Mesenchymal stem cell (in vitro differentiated cells and primary cell): ENCODE data around the gene TGM1.

ENCODE experiments used
- DNase-seq: peaks from one replicate; pipeline ENCODE4 v3.0.0-alpha.2; 2013
- H2AFZ ChIP-seq: one replicate; pipeline ENCODE4 v1.6.1; 2013; ENCODE audit warnings: low read depth, mild to moderate bottlenecking, control low read depth, inconsistent platforms, low read length, moderate library complexity
- H2AK5ac ChIP-seq: 2 replicates; pipeline ENCODE4 v1.6.1; 2013; ENCODE audit warnings: low read length, moderate library complexity, mild to moderate bottlenecking, inconsistent platforms; ENCODE audit not compliant: severe bottlenecking
- H2BK120ac ChIP-seq: one replicate; pipeline ENCODE4 v1.6.1; 2013; ENCODE audit warnings: low read depth, mild to moderate bottlenecking, inconsistent platforms, low read length, moderate library complexity
- H2BK12ac ChIP-seq, 2 experiments: one replicate each; pipeline ENCODE4 v1.6.1; 2013; ENCODE audit warnings: inconsistent platforms in 2 of 2, low read length in 2 of 2, mild to moderate bottlenecking in 2 of 2, moderate library complexity in 2 of 2, control low read depth in 1 of 2
- H2BK15ac ChIP-seq: one replicate; pipeline ENCODE4 v1.6.1; 2013; ENCODE audit warnings: mild to moderate bottlenecking, low read depth, inconsistent platforms; ENCODE audit not compliant: poor library complexity, severe bottlenecking
- H2BK5ac ChIP-seq: 2 replicates; pipeline ENCODE4 v1.6.1; 2013; ENCODE audit warnings: low read depth, mild to moderate bottlenecking, low read length, control low read depth, inconsistent platforms; ENCODE audit not compliant: poor library complexity, severe bottlenecking
- H3K14ac ChIP-seq, 2 experiments: one replicate each; pipeline ENCODE4 v1.6.1; 2013; ENCODE audit warnings: inconsistent platforms in 2 of 2, low read length in 2 of 2, control low read depth in 1 of 2, mild to moderate bottlenecking in 1 of 2, moderate library complexity in 1 of 2
- H3K18ac ChIP-seq, 2 experiments: one replicate each; pipeline ENCODE4 v1.6.1; 2013; ENCODE audit warnings: inconsistent platforms in 2 of 2, low read length in 2 of 2, control low read depth in 1 of 2, low read depth in 1 of 2, mild to moderate bottlenecking in 1 of 2
- H3K23ac ChIP-seq, 2 experiments: one replicate each; pipeline ENCODE4 v1.6.1; 2013; ENCODE audit warnings: inconsistent platforms in 2 of 2, low read length in 2 of 2, mild to moderate bottlenecking in 2 of 2, moderate library complexity in 2 of 2, control low read depth in 1 of 2
- H3K27ac ChIP-seq: 2 replicates; pipeline ENCODE4 v1.5.1; 2013; ENCODE audit warnings: mild to moderate bottlenecking, moderate library complexity, low read length, control low read depth, inconsistent platforms; ENCODE audit not compliant: poor library complexity, severe bottlenecking
- H3K27me3 ChIP-seq, 2 experiments: 2 replicates each; pipeline versions ENCODE4 v1.6.1 to v1.7.0; 2013; ENCODE audit warnings: low read length in 2 of 2, mild to moderate bottlenecking in 2 of 2, moderate library complexity in 2 of 2, control low read depth in 1 of 2, inconsistent platforms in 1 of 2; ENCODE audit not compliant: control insufficient read depth in 1 of 2, insufficient read depth in 1 of 2
- H3K36me3 ChIP-seq, 2 experiments: 2 replicates each; pipeline versions ENCODE4 v1.6.1 to v1.7.0; 2013; ENCODE audit warnings: low read length in 2 of 2, control low read depth in 1 of 2, inconsistent platforms in 1 of 2, low read depth in 1 of 2, mild to moderate bottlenecking in 1 of 2; ENCODE audit not compliant: insufficient read depth in 2 of 2, control insufficient read depth in 1 of 2
- H3K4ac ChIP-seq, 2 experiments: one replicate each; pipeline ENCODE4 v1.6.1; 2013; ENCODE audit warnings: inconsistent platforms in 2 of 2, low read length in 2 of 2, mild to moderate bottlenecking in 2 of 2, moderate library complexity in 2 of 2, control low read depth in 1 of 2, low read depth in 1 of 2
- H3K4me1 ChIP-seq: 2 replicates; pipeline ENCODE4 v1.6.1; 2013; ENCODE audit warnings: low read depth, low read length, control low read depth; ENCODE audit not compliant: control insufficient read depth, insufficient read depth
- H3K4me2 ChIP-seq: 2 replicates; pipeline ENCODE4 v1.6.1; 2013; ENCODE audit warnings: low read length, mild to moderate bottlenecking, inconsistent platforms; ENCODE audit not compliant: poor library complexity, severe bottlenecking
- H3K4me3 ChIP-seq, 2 experiments: 2 replicates each; pipeline versions ENCODE4 v1.5.1 to v1.7.0; 2013; ENCODE audit warnings: low read length in 2 of 2, mild to moderate bottlenecking in 2 of 2, control low read depth in 1 of 2, low read depth in 1 of 2; ENCODE audit not compliant: insufficient read depth in 1 of 2
- H3K79me1 ChIP-seq: replicated peaks from 2 replicates; pipeline ENCODE4 v1.6.1; 2013; ENCODE audit warnings: mild to moderate bottlenecking, control low read depth, low read length, inconsistent platforms; ENCODE audit not compliant: poor library complexity, severe bottlenecking
- H3K9ac ChIP-seq: 2 replicates; pipeline ENCODE4 v1.7.0; 2013; ENCODE audit warnings: mild to moderate bottlenecking, low read length, moderate library complexity
- H3K9me3 ChIP-seq: 2 replicates; pipeline ENCODE4 v1.7.0; 2013; ENCODE audit warnings: mild to moderate bottlenecking, low read length; ENCODE audit not compliant: control insufficient read depth
- H4K8ac ChIP-seq: one replicate; pipeline ENCODE4 v1.6.1; 2013; ENCODE audit warnings: inconsistent platforms, mild to moderate bottlenecking, low read length, moderate library complexity
- H4K91ac ChIP-seq: one replicate; pipeline ENCODE4 v1.6.1; 2013; ENCODE audit warnings: mild to moderate bottlenecking, low read length, inconsistent platforms
- WGBS: methylation state at CpG from one replicate; pipeline ENCODE4 v1.1.7; 2013; ENCODE audit warnings: mixed read lengths; 5-methylcytosine and 5-hydroxymethylcytosine counted together

The TGM1 gene

DNA sequence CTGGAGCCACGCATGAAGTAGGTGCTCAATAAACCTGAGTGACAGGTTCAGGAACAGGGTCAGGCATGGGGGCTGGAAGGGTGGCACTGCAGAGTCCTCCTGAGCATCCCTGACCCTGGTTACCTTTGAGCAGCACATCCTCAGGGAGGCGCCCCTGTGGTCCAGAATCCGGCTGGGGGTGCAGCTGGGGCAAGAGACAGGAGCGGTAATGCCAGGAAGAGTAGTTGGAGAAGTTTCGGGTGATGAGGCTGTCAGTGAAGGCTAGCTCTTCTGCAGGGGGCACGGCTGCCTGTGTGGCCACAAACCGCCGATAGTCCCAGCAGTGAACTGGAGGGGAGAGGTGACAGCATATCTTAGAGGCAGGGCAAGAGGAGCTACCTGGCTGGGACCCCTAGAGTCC is 6.4 kb upstream of the TGM1 start:
- no peak overlapping the region for H2BK12ac ChIP-seq
- no peak overlapping the region for H2BK5ac ChIP-seq
- no peak overlapping the region for H2BK15ac ChIP-seq
- no peak overlapping the region for H3K18ac ChIP-seq
- no peak overlapping the region for H4K91ac ChIP-seq
- H3K36me3 ChIP-seq, result peaks cover 58 to 59% of the 10 kb centered on the region in 2 experiments
- H3K4me2 ChIP-seq, result no peak overlapping the region
- H2BK120ac ChIP-seq, result no peak overlapping the region
- H3K9ac ChIP-seq, result no peak overlapping the region
- H4K8ac ChIP-seq, result no peak overlapping the region
- no peak overlapping the region for H3K4ac ChIP-seq
- no peaks in the 10 kb centered on the region for H3K9me3 ChIP-seq
- H3K4me3 ChIP-seq, result no peak overlapping the region
- peaks cover 30% of the 10 kb centered on the region for H3K79me1 ChIP-seq
- WGBS, result 95% methylated on average over 8 of the region's 8 CpGs
- H3K14ac ChIP-seq, result no peak overlapping the region
- H3K23ac ChIP-seq, result no peak overlapping the region
- H3K4me1 ChIP-seq, result peaks cover 9% of the 10 kb centered on the region
- no peak overlapping the region for H2AFZ ChIP-seq
- DNase-seq, result no peak
- no peak overlapping the region for H3K27ac ChIP-seq
- no peak overlapping the region for H2AK5ac ChIP-seq
- no peaks in the 10 kb centered on the region for H3K27me3 ChIP-seq

DNA sequence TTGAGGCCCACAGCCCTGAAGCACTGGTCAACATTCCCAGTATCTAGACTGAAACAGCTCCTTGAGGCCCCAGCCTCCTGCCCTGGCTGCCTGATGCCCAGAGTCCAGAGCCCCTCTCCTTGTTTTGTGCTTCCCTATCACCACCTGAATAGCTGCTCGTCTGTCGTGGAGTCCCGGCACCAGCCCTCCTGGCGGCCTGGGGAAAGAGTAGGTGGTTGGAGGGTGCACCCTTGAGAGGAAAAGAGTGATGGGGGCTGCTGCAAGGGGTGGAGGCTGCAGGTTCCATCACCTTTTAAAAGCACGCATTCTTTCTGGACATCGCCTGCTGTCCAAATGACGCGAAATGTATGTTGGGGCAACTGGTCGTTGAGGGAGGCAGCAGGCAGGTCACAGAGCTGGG is 5.2 kb upstream of the TGM1 start:
- 95% methylated on average over 9 of the region's 9 CpGs for WGBS

DNA sequence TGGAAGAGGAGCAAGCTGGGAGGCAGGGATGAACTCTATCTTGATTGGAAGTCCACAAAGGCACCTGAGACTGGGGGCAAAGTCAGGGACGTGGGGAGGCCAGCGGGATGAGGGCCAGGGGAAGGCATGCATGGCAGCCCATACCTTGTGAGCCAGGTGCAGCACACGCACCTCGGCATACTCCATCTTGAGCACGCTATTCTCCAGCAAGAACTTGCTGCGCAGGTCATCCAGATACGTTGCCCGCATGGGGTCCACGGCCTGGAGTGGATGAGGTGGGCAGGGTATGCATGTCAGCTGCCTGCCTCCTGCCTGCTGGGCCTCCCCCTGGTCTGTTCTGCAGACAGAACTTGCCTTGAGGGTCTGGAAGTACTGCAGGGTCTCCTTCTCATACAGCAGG is 4.5 kb upstream of the TGM1 start:
- Histone ChIP-seq H3K79me1 (peaks cover 26% of the 10 kb centered on the region), H3K4ac (no peak overlapping the region), H3K23ac (peak overlapping the region in 1 of 2 experiments; percentile 32), H3K4me1 (peaks cover 9% of the 10 kb centered on the region), H3K14ac (no peak overlapping the region), H3K4me3 (peak overlapping the region in 1 of 2 experiments; percentile 35), H2AFZ (no peak overlapping the region), H2AK5ac (no peak overlapping the region), H4K8ac (no peak overlapping the region), H2BK120ac (no peak overlapping the region), H4K91ac (no peak overlapping the region), H2BK15ac (no peak overlapping the region), H3K4me2 (no peak overlapping the region), H3K27ac (no peak overlapping the region), H3K27me3 (no peaks in the 10 kb centered on the region), H2BK12ac (no peak overlapping the region), H2BK5ac (no peak overlapping the region), H3K18ac (no peak overlapping the region), H3K36me3 (peaks cover 59 to 64% of the 10 kb centered on the region in 2 experiments), H3K9ac (no peak overlapping the region), H3K9me3 (no peaks in the 10 kb centered on the region)
- no peak for DNase-seq
- WGBS, result 92% methylated on average over 9 of the region's 9 CpGs

More for the DNA sequence above, 5.2 kb upstream of the TGM1 start:
- no peaks in the 10 kb centered on the region for H3K9me3 ChIP-seq
- H3K27me3 ChIP-seq, result no peaks in the 10 kb centered on the region
- H3K9ac ChIP-seq, result no peak overlapping the region
- H2AK5ac ChIP-seq, result no peak overlapping the region
- DNase-seq, result no peak
- H4K8ac ChIP-seq, result no peak overlapping the region
- H3K4me3 ChIP-seq, result no peak overlapping the region
- H3K27ac ChIP-seq, result no peak overlapping the region
- H4K91ac ChIP-seq, result no peak overlapping the region
- H2AFZ ChIP-seq, result no peak overlapping the region
- no peak overlapping the region for H2BK12ac ChIP-seq
- peaks cover 59 to 64% of the 10 kb centered on the region in 2 experiments for H3K36me3 ChIP-seq
- no peak overlapping the region for H3K4ac ChIP-seq
- H3K23ac ChIP-seq, result no peak overlapping the region
- H2BK15ac ChIP-seq, result no peak overlapping the region
- H2BK5ac ChIP-seq, result no peak overlapping the region
- H3K4me1 ChIP-seq, result peaks cover 9% of the 10 kb centered on the region
- H2BK120ac ChIP-seq, result no peak overlapping the region
- H3K18ac ChIP-seq, result no peak overlapping the region
- H3K14ac ChIP-seq, result no peak overlapping the region
- no peak overlapping the region for H3K4me2 ChIP-seq
- H3K79me1 ChIP-seq, result peaks cover 28% of the 10 kb centered on the region

DNA sequence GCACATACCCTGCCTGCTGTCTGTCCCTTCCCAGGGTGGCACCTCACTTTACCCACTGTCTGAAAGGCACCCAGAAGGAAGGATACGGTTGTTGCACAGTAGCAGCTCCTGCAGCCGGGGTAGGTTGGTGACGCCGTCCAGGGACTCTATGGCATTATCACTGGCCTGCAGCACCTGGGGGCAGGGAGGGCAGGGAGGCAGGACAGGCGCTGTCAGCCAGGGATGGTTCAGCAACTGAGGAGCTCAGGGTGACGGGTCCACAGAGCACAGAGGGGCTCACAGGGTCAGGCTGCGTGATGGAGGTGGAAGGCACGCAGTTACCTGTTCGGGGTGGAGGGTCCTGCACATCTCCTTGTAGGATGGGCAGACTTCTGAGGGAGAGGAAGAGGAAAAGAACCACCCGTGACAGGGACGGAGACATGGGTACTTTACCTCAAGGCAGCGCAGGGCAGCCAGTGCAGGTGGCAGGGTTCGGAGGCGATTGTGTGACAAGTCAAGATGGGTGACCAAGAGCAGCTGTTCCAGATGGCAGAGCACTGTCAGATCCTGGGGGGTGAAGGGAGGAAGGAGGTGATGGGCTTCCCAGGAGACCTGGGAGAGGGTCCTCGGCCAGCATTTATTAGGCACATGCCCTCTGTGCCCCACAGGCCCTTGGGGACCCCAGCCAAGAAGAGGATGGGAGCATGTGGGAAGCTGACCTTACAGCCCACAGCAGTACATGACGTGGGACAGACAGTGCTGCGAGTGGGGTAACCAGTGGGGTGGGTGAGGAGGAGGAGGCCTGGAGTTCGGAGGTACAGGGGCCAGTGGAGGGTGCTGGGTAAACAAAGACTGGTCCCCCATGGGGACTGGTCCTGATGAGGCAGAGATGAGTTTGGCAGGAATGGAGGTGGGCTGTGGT is 3.6 kb upstream of the TGM1 start:
- Histone ChIP-seq H3K4me2 (no peak overlapping the region), H3K14ac (no peak overlapping the region), H2BK120ac (no peak overlapping the region), H3K4me1 (peaks cover 9% of the 10 kb centered on the region), H2AFZ (no peak overlapping the region), H2BK12ac (no peak overlapping the region), H3K4ac (no peak overlapping the region), H2BK15ac (no peak overlapping the region), H4K8ac (no peak overlapping the region), H3K9ac (no peak overlapping the region), H3K27ac (no peak overlapping the region), H3K9me3 (no peaks in the 10 kb centered on the region), H3K4me3 (no peak overlapping the region), H3K18ac (no peak overlapping the region), H3K79me1 (peaks cover 21% of the 10 kb centered on the region), H2BK5ac (no peak overlapping the region), H3K23ac (no peak overlapping the region), H3K27me3 (no peaks in the 10 kb centered on the region), H3K36me3 (peaks cover 59 to 66% of the 10 kb centered on the region in 2 experiments), H2AK5ac (no peak overlapping the region), H4K91ac (no peak overlapping the region)
- DNase-seq, result no peak
- 94% methylated on average over 18 of the region's 18 CpGs for WGBS
